GM19455 (cell line): ENCODE results near the gene NFIB.

ENCODE experiments used
- ATAC-seq: cut with Tn5 transposase; IDR thresholded peaks from one replicate; pipeline ENCODE4 v1.9.1; 2021; ENCODE audit not compliant: unreplicated experiment

NFIB gene

GRCh38 chr9:14345354-14346230 lies 31.7 kb upstream of the NFIB start:
- ATAC-seq, result no peak

- no peak for ATAC-seq
Observed at GRCh38 chr9:14344941-14345353, 31.0 kb upstream of the NFIB start.

- no peak for ATAC-seq
Observed at GRCh38 chr9:14344053-14344524, 30.1 kb upstream of the NFIB start.

GRCh38 chr9:14343261-14344031 lies 29.5 kb upstream of the NFIB start:
- no peak for ATAC-seq

- no peak for ATAC-seq
Observed at GRCh38 chr9:14342736-14343135, 28.8 kb upstream of the NFIB start.

- no peak for ATAC-seq
Observed at GRCh38 chr9:14341437-14342122, 27.6 kb upstream of the NFIB start.

- ATAC-seq, result no peak
Observed at GRCh38 chr9:14340994-14341393, 27.1 kb upstream of the NFIB start.

GRCh38 chr9:14340219-14340873 lies 26.4 kb upstream of the NFIB start:
- ATAC-seq, result no peak

- ATAC-seq, result no peak
Observed at GRCh38 chr9:14339746-14340145, 25.8 kb upstream of the NFIB start.

- no peak for ATAC-seq
Observed at GRCh38 chr9:14337615-14338014, 23.7 kb upstream of the NFIB start.

GRCh38 chr9:14336244-14336643 lies 22.3 kb upstream of the NFIB start:
- ATAC-seq, result no peak

GRCh38 chr9:14331120-14331519 lies 17.2 kb upstream of the NFIB start:
- no peak for ATAC-seq

- ATAC-seq, result no peak
Observed at GRCh38 chr9:14327036-14327435, 13.1 kb upstream of the NFIB start.

- peak; percentile 42 for ATAC-seq
Observed at GRCh38 chr9:14326264-14326826, 12.4 kb upstream of the NFIB start.

- ATAC-seq, result no peak
Observed at GRCh38 chr9:14325147-14325546, 11.2 kb upstream of the NFIB start.

GRCh38 chr9:14323985-14324650 lies 10.2 kb upstream of the NFIB start:
- ATAC-seq, result no peak

- no peak for ATAC-seq
Observed at GRCh38 chr9:14323083-14323971, 9.4 kb upstream of the NFIB start.

- ATAC-seq, result peak; percentile 84
Observed at GRCh38 chr9:14322211-14323082, 8.5 kb upstream of the NFIB start.
